WTC11 (cell line): ENCODE data around the gene FADS6.

Experiments
- ATF1 ChIP-seq: sonication (generic); formaldehyde crosslinking; IDR thresholded peaks from 2 replicates; pipeline ENCODE4 v1.8.1; 2023; ENCODE audit warnings: mild to moderate bottlenecking, moderate library complexity, missing genetic modification reagents
- CBFB ChIP-seq: sonication (generic); formaldehyde crosslinking; IDR thresholded peaks from 2 replicates; pipeline ENCODE4 v1.8.1; 2022; ENCODE audit warnings: mild to moderate bottlenecking, low read depth, missing genetic modification reagents
- RELA ChIP-seq: sonication (generic); formaldehyde crosslinking; IDR thresholded peaks from 2 replicates; pipeline ENCODE4 v1.8.1; 2022; ENCODE audit warnings: missing genetic modification reagents, mild to moderate bottlenecking, borderline replicate concordance
- ZNF671 ChIP-seq: fragments of 250-450 bp; sonication (Bioruptor Pico); IDR thresholded peaks from 2 replicates; pipeline ENCODE4 v1.8.0; 2021; ENCODE audit warnings: mild to moderate bottlenecking
- TF ChIP-seq, protein P1 (sequence below): sonication (generic); formaldehyde crosslinking; conservative IDR thresholded peaks from 2 replicates; pipeline ENCODE4 v1.8.1; 2022; ENCODE audit warnings: mild to moderate bottlenecking, missing genetic modification reagents
- TF ChIP-seq, protein P2 (sequence below): fragments of 200-600 bp; IDR thresholded peaks from 2 replicates; pipeline ENCODE4 v1.8.0; 2022; ENCODE audit warnings: antibody characterized with exemption
- TF ChIP-seq, protein P3 (sequence below): sonication (generic); formaldehyde crosslinking; IDR thresholded peaks from 2 replicates; pipeline ENCODE4 v1.8.0; 2022; ENCODE audit warnings: mild to moderate bottlenecking, missing genetic modification reagents

DNA sequence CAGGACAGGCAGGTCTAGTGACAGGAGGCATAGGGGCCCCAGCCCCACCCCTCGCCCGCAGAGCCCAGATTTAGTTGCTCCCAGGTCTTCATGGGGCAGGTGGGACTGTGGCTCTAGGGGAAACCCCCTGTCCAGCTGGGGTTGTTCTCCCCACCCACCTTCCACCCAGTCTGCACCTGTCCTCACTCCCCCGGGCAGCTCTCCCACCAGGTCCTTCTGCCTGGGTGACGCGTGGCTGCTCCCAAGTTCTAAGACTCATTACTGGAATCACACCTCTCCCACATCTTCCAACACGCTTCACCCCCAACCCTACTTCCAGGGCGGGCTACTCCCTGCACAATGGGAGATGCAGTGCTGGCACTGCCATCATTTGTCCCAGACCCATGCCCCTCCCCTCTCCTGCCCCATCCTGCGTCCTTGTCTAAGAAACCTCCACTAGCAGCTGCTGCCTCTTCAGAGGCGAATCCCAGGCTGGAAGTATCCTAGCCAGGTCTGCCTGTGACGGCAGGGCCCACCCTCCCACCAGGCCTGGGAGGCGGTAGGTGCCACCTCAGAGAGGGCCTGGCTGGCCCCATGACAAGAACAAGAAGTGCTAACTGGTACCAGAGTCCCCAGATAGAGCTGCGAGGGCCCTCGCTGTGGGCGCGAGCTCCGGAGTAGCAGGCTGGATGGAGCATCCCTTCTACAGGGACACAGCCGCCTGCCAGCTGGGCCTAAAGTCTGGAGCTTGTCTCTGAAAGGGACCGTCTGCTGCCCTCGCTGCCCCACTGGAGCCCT lies 56.6 kb downstream of the FADS6 start:
- TF ChIP-seq CBFB (CRISPR knock-in tag) (no peak), ZNF671 (CRISPR knock-in tag) (no peak), RELA (CRISPR knock-in tag) (no peak), ATF1 (CRISPR knock-in tag) (no peak)
- TF ChIP-seq, protein P1, sequence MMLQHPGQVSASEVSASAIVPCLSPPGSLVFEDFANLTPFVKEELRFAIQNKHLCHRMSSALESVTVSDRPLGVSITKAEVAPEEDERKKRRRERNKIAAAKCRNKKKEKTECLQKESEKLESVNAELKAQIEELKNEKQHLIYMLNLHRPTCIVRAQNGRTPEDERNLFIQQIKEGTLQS (CRISPR knock-in tag) = no peak
- TF ChIP-seq, protein P2, sequence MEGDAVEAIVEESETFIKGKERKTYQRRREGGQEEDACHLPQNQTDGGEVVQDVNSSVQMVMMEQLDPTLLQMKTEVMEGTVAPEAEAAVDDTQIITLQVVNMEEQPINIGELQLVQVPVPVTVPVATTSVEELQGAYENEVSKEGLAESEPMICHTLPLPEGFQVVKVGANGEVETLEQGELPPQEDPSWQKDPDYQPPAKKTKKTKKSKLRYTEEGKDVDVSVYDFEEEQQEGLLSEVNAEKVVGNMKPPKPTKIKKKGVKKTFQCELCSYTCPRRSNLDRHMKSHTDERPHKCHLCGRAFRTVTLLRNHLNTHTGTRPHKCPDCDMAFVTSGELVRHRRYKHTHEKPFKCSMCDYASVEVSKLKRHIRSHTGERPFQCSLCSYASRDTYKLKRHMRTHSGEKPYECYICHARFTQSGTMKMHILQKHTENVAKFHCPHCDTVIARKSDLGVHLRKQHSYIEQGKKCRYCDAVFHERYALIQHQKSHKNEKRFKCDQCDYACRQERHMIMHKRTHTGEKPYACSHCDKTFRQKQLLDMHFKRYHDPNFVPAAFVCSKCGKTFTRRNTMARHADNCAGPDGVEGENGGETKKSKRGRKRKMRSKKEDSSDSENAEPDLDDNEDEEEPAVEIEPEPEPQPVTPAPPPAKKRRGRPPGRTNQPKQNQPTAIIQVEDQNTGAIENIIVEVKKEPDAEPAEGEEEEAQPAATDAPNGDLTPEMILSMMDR = no peak
- TF ChIP-seq, protein P3, sequence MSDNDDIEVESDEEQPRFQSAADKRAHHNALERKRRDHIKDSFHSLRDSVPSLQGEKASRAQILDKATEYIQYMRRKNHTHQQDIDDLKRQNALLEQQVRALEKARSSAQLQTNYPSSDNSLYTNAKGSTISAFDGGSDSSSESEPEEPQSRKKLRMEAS = no peak
